Aorta (tissue), 5 donors: ENCODE results near the gene SHC1. TPM values are rescaled to one million over a fixed set of nuclear protein-coding genes. Genes with fewer than 3 reads are reported as not detected.
A peak's percentile ranks its signal among the peaks of the same experiment; 100 is the strongest.

Experiments
- ATAC-seq: fragments of 200-7000 bp; cut with Tn5 transposase; one replicate; pipeline ENCODE4 v1.9.1; 2022; ENCODE audit warnings: moderate library complexity; ENCODE audit not compliant: low FRiP score
- DNase-seq, 2 donors: peaks; one replicate each; pipeline ENCODE4 v3.0.0-alpha.2; 2020
- H3K27ac ChIP-seq, 2 donors: one replicate each; pipeline ENCODE4 v1.5.1; 2013; ENCODE audit warnings: low read length in 2 of 2, mild to moderate bottlenecking in 2 of 2, moderate library complexity in 2 of 2, control low read depth in 1 of 2, inconsistent platforms in 1 of 2, low read depth in 1 of 2
- H3K27me3 ChIP-seq, 2 donors: one replicate each; pipeline ENCODE4 v1.6.1; 2013; ENCODE audit warnings: control low read depth in 1 of 2, low read length in 1 of 2, mild to moderate bottlenecking in 1 of 2, moderate library complexity in 1 of 2; ENCODE audit not compliant: insufficient read depth in 2 of 2, control insufficient read depth in 1 of 2
- H3K36me3 ChIP-seq, 2 donors: one replicate each; pipeline ENCODE4 v1.6.1; 2013; ENCODE audit warnings: control low read depth in 1 of 2, low read length in 1 of 2, mild to moderate bottlenecking in 1 of 2; ENCODE audit not compliant: insufficient read depth in 2 of 2, control insufficient read depth in 1 of 2
- H3K4me1 ChIP-seq, 2 donors: one replicate each; pipeline ENCODE4 v1.6.1; 2013; ENCODE audit warnings: low read length in 2 of 2, control low read depth in 1 of 2, mild to moderate bottlenecking in 1 of 2, moderate library complexity in 1 of 2; ENCODE audit not compliant: insufficient read depth in 2 of 2, control insufficient read depth in 1 of 2
- H3K4me3 ChIP-seq, 2 donors: one replicate each; pipeline ENCODE4 v1.5.1; 2013; ENCODE audit warnings: low read length in 2 of 2, control low read depth in 1 of 2, mild to moderate bottlenecking in 1 of 2
- H3K9me3 ChIP-seq: one replicate; pipeline ENCODE4 v1.6.1; 2013; ENCODE audit warnings: mild to moderate bottlenecking, low read length; ENCODE audit not compliant: control insufficient read depth
- WGBS, 2 donors: extraction: QIAGEN DNeasy Blood & Tissue Kit; methylation state at CpG; one replicate each; pipeline ENCODE4 v1.1.7; 2013; 5-methylcytosine and 5-hydroxymethylcytosine counted together
- intact Hi-C, 2 donors: fragments of 100-400 bp; cut with DNase I; formaldehyde crosslinking; loops; one replicate each; pipeline versions ENCODE4 v1.14.2 to v1.15.0; 2022
- polyA plus RNA-seq, 2 donors: library from polyadenylated mRNA; stranded (reverse); fragments of 200-250 nt; gene quantifications; one replicate each; pipeline ENCODE4 v1.2.3, GENCODE V29; 2013
- total RNA-seq, 2 donors: library from RNA; stranded (reverse); fragmentation: NEBNext Ultra II Directional; extraction: Animal tissue kit (Norgen Biotek cat#: 25700); gene quantifications; one replicate each; pipeline ENCODE4 v1.2.1, GENCODE V29; 2021
- donor health status: healthy with polysubstance abuse.
- donor health status: Bipolar disorder and iron deficiency.
- donor health status: DM: no; HTN: no; CAD: no.
- donor health status: DM: no; HTN: no; CAD: no.
- donor health status: DM: yes; HTN: yes; CAD: no.

The SHC1 gene
- total and polyA plus RNA-seq, 4 donors, result 39.1 to 182 (median 172) TPM

DNA sequence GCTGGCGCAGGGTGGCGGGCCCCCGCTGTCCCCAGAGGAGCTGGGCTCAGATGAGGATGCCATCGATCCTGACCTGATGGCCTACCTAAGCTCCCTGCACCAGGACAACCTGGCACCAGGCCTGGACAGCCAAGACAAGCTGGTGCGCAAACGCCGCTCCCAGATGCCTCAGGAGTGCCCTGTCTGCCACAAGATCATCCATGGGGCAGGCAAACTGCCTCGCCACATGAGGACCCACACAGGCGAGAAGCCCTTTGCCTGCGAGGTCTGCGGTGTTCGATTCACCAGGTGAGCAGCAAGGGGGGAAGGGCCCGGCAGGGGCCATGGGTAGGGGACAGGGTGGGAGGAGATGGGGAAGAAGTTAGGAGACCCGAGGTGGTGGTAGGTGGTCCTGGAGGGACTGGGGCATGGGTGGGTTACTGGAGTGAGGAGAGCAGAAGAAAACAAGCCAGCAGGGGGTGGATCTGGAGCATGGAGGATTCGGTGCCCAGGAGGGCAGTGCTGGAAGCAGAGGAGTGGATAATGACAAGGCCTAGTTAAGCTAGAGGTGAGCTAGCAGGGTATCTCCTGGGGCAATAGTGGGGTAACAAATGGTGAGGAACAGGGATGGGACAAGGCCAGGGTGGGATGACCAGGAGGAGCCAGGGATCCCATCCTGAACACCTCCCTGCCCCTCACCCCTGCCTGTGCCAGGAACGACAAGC is 45.1 kb upstream of the SHC1 start:
- Histone ChIP-seq H3K9me3 (no peaks in the 10 kb centered on the region), H3K4me3 (no peak overlapping the region), H3K36me3 (no peaks in the 10 kb centered on the region), H3K27ac (no peak overlapping the region), H3K27me3 (no peaks in the 10 kb centered on the region), H3K4me1 (no peaks in the 10 kb centered on the region)
- intact Hi-C loops, result loop anchor here (5.0 kb wide), 2 partner anchors 48 to 58 kb away; partner anchors contain the start of gene PBXIP1 (in 1 of the 2)
- no peak for DNase-seq
- WGBS, 2 donors, result 79 to 83% methylated on average over 16 of the region's 16 CpGs
- ATAC-seq, result no peak

DNA sequence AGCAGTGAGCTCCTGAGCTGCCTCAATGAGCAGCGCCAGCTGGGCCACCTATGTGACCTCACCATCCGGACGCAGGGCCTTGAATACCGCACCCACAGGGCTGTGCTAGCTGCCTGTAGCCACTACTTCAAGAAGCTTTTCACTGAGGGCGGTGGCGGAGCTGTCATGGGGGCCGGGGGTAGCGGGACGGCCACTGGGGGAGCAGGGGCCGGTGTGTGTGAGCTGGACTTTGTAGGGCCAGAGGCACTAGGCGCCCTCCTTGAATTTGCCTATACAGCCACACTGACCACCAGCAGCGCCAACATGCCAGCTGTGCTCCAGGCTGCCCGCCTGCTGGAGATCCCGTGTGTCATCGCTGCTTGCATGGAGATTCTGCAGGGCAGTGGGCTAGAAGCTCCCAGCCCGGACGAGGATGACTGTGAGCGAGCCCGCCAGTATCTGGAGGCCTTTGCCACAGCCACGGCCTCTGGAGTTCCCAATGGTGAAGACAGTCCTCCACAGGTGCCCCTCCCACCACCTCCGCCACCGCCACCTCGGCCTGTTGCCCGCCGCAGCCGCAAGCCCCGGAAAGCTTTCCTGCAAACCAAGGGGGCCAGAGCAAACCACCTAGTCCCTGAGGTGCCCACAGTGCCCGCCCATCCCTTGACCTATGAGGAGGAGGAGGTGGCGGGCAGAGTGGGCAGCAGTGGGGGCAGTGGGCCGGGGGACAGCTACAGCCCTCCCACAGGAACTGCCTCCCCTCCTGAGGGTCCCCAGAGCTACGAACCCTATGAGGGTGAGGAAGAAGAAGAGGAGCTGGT is 44.4 kb upstream of the SHC1 start:
- 90 to 91% methylated on average over 29 to 31 of the region's 31 CpGs for WGBS, 2 donors
- Histone ChIP-seq H3K36me3 (no peaks in the 10 kb centered on the region), H3K27me3 (no peaks in the 10 kb centered on the region), H3K4me3 (no peak overlapping the region), H3K9me3 (no peaks in the 10 kb centered on the region), H3K27ac (no peak overlapping the region), H3K4me1 (no peaks in the 10 kb centered on the region)
- intact Hi-C loops, result loop anchor here (5.0 kb wide), 2 partner anchors 48 to 58 kb away; partner anchors contain the start of gene PBXIP1 (in 1 of the 2)
- ATAC-seq (no peak), DNase-seq (no peak)

DNA sequence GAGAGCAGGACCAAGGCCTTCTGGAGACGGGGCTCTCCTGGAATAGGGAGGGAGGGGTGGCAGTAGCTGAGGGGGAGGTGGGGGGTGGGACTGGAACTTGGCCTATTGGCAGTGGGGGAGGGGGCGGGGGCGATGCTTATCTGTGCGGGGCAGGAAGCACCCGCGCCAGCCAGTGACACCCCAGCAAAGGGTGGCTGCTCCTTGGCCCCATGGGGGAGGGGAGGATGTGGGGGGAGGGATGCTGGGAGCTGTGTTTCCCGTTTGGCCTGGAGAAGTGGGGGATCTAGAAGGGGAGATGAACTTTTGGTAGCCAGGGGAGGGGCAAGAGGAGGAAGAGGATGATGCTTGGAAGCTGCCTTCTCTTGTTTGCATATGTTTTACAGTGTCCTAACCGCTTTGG is 43.1 kb upstream of the SHC1 start:
- Histone ChIP-seq H3K4me1 (no peaks in the 10 kb centered on the region), H3K27ac (no peak overlapping the region), H3K36me3 (no peaks in the 10 kb centered on the region), H3K27me3 (no peaks in the 10 kb centered on the region), H3K9me3 (no peaks in the 10 kb centered on the region), H3K4me3 (no peak overlapping the region)
- intact Hi-C loops, result no loop called here
- DNase-seq (no peak), ATAC-seq (no peak)
- WGBS, 2 donors, result 47 to 64% methylated on average over 5 to 8 of the region's 8 CpGs

DNA sequence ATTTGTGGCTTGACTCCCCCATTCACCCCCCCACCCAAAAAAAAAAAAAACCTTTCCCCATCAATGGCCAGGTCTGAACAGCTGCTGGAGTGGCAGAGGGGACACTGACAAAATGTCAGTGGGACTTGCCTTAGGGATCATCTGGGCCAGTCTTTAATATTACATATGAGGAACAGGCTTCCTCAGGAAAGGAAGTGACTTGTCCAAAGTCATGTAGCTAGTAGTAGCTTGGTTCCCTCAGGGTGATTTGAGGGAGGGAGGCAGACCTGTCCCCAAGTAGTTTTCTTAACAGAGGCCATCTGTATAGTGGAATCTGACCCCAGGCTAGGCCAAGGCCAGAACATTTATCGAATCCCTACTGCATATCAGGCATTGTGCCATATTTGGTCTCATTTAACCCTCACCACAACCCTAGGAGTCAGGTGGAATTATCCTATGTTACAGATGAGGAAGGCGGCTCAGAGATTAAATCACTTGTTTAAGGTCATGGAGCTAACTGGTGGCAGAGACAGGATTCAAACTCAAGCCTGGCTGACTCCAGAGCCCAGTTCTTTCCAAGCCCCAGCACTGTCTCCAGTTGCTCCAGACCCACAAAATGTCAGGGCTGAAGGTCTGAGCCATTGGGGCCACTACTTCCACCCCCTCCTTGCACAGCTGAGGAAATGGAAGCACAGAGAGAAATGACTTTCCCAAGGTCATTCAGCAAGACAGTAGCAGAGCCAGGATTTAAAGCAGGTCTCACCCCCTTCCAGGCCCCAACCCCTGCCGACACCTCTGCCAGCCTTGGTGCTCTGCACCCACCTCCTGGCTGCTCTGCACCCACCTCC is 42.4 kb upstream of the SHC1 start:
- Histone ChIP-seq H3K27ac (no peak overlapping the region), H3K27me3 (no peaks in the 10 kb centered on the region), H3K4me1 (no peaks in the 10 kb centered on the region), H3K36me3 (no peaks in the 10 kb centered on the region), H3K9me3 (no peaks in the 10 kb centered on the region), H3K4me3 (no peak overlapping the region)
- ATAC-seq (no peak), DNase-seq (no peak)
- intact Hi-C loops, result no loop called here
- WGBS, 2 donors, result 80 to 83% methylated on average over 3 of the region's 3 CpGs

DNA sequence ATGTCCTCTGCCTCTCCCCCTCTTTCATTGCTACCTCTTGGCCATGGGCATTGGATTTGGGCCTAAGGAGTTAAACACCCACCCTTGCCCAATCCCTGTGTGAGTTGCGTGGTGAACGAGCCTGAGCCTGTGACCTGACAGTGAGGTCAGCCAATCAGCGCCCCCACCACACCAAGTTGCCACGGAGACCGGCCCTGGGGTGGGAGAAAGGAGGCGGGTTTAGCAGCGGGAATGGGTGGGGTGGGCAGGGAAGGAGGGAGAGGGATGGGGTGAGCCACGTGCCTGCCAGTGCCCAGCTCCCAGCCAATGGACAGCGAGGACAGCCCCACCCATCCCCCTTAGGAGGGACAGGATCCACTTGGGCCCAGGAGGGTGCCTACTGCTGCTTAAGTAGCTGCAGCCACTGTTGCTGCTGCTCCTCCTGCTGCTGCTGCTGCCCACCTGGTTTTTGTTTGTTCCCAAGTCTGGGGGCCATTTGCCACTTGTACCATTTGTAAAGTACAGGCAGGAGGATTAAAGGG is 41.5 kb upstream of the SHC1 start:
- Histone ChIP-seq H3K4me1 (no peaks in the 10 kb centered on the region), H3K27ac (no peak overlapping the region), H3K27me3 (no peaks in the 10 kb centered on the region), H3K9me3 (no peaks in the 10 kb centered on the region), H3K36me3 (no peaks in the 10 kb centered on the region), H3K4me3 (no peak overlapping the region)
- intact Hi-C loops, result no loop called here
- DNase-seq, result peak; percentile 81 to 90
- 16 to 23% methylated on average over 9 of the region's 9 CpGs for WGBS, 2 donors
- peak; percentile 27 for ATAC-seq

DNA sequence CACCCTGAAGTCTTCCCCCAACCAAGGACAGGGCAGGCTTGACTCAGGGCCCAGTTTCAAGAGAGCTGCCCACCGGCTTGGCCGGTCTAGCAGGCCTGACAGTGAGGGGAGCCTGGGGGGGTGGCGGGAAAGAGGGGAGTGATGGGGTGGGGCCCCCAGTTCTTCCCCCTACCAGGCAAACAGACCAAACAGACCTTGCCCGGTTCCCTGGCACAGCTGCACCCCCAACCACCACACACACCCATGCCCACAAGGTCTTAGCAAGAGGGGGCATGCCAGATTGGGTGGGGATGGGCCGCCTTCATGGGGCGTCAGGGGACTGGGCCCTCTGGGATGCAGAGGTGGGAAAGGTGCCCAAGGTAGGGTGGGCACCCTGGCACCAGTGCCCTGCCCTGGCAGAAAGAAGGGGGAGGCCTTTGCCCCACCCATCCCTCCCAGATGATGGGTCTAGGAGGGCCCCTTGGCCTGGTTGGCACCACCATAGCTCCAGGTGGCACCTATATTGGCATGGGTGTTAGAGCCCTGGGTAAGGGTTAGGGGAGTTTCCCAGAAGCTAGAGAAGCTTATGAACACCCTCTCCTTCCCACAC is 41.0 kb upstream of the SHC1 start:
- intact Hi-C loops, result no loop called here
- WGBS, 2 donors, result 85 to 86% methylated on average over 6 of the region's 6 CpGs
- Histone ChIP-seq H3K36me3 (no peaks in the 10 kb centered on the region), H3K4me1 (no peaks in the 10 kb centered on the region), H3K27me3 (no peaks in the 10 kb centered on the region), H3K9me3 (no peaks in the 10 kb centered on the region), H3K4me3 (no peak overlapping the region), H3K27ac (no peak overlapping the region)
- ATAC-seq (no peak), DNase-seq (no peak)

DNA sequence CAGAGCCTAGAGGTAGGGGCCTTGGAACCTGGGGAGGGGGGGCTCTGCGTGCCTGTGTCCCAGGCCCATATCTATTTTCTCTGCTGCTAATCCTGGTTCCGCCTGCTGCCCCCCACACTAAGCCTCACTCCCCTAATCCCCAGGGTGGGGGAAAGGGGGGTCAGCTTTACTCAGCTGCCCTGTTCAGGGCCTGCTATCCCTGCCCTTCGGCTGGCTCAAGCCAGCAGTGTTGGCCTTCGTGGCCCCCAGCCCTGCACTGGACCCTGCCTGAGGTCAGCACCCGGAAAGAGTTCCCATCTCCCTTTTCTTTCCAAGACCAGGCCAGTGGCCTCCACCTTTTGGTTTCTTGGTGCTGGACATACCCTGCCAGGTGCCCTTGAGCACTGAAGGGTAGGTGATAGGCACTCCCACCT is 40.5 kb upstream of the SHC1 start:
- H3K27ac ChIP-seq, result no peak overlapping the region
- no peaks in the 10 kb centered on the region for H3K4me1 ChIP-seq
- H3K27me3 ChIP-seq, result no peaks in the 10 kb centered on the region
- no peak for ATAC-seq
- H3K36me3 ChIP-seq, result no peaks in the 10 kb centered on the region
- 74 to 77% methylated on average over 5 of the region's 5 CpGs for WGBS, 2 donors
- no peak for DNase-seq
- H3K4me3 ChIP-seq, result no peak overlapping the region
- intact Hi-C loops, result no loop called here
- no peaks in the 10 kb centered on the region for H3K9me3 ChIP-seq

DNA sequence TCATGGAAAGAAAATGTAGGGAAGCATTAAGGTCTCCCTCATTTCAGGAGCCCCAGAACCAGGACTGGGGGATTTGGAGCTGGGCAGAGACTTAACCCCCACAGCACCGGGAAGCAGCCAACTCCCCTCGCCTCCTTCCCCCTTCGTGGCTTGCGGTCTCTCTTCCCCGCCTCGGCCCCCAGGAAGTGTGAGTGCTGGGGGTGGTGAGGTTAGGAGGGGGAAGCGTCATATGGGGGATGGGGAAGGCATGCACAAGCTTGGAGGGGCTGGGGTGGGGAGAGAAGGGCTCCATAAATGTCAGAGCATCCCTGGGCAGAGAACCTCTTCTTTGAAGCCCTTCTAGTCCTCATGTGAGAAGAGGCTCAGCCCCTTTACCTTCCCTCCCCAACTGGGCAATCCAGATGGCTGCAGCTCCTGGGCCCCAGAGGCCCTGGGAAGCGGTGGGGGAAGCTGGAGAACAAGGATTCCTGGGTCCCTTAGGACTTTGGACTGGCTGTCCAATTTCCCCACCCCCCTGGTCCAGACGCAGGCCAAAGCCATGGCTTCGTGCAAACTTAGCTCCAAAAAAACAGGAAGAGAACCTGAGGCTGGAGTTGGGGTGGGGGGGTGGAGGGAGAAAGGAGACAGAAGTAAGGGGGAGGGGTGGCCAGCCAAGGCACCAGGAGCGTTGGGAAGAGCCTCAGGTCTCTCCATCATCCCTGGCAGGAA is 39.8 kb upstream of the SHC1 start:
- intact Hi-C loops, result no loop called here
- H3K27ac ChIP-seq, result no peak overlapping the region
- no peak for DNase-seq
- 51 to 62% methylated on average over 9 to 11 of the region's 11 CpGs for WGBS, 2 donors
- H3K4me3 ChIP-seq, result no peak overlapping the region
- no peaks in the 10 kb centered on the region for H3K9me3 ChIP-seq
- H3K27me3 ChIP-seq, result no peaks in the 10 kb centered on the region
- no peak for ATAC-seq
- H3K4me1 ChIP-seq, result no peaks in the 10 kb centered on the region
- no peaks in the 10 kb centered on the region for H3K36me3 ChIP-seq
